Naive thymus-derived CD4-positive, alpha-beta T cell (primary cell): ENCODE measurements around the gene ELFN2. TPM values are rescaled to one million over a fixed set of nuclear protein-coding genes. Genes with fewer than 3 reads are reported as not detected.

Source experiments
- ATAC-seq: fragments of 150-1000 bp; cut with Tn5 transposase; 2 replicates; pipeline ENCODE4 v1.10.0; 2021; ENCODE audit warnings: mild to moderate bottlenecking, moderate library complexity
- CTCF ChIA-PET: fragments of 350-600 bp; sonication (Branson Sonifier 250); formaldehyde crosslinking; loops from one replicate; lab custom pipeline; 2021; ENCODE audit warnings: antibody characterized with exemption; lab: Charles Lee
- POLR2A ChIA-PET: fragments of 350-600 bp; sonication (Branson Sonifier 250); formaldehyde crosslinking; loops from one replicate; lab custom pipeline; 2021; ENCODE audit warnings: antibody characterized with exemption, inconsistent platforms; lab: Charles Lee
- DNase-seq, 9 donors: peaks; one replicate each; pipeline versions ENCODE4 v3.0.0 to v3.0.0-alpha.2; 2020 to 2022; ENCODE audit warnings: mixed read lengths in 1 of 9
- H3K27ac ChIP-seq: one replicate; pipeline ENCODE4 v1.7.0; 2013; ENCODE audit warnings: mild to moderate bottlenecking, low read depth, low read length, moderate library complexity
- H3K27me3 ChIP-seq, 2 donors: one replicate each; pipeline ENCODE4 v1.7.0; 2013; ENCODE audit warnings: low read length in 2 of 2, mild to moderate bottlenecking in 2 of 2, moderate library complexity in 2 of 2; ENCODE audit not compliant: control insufficient read depth in 2 of 2, insufficient read depth in 2 of 2
- H3K36me3 ChIP-seq, 3 experiments: 1 replicate in 2 of 3; 2 replicates in 1 of 3; pipeline ENCODE4 v1.7.0; 2013; ENCODE audit warnings: low read length in 3 of 3, mild to moderate bottlenecking in 3 of 3, moderate library complexity in 1 of 3; ENCODE audit not compliant: insufficient read depth in 3 of 3, control insufficient read depth in 2 of 3
- H3K4me1 ChIP-seq, 2 donors: one replicate each; pipeline ENCODE4 v1.7.0; 2013; ENCODE audit warnings: low read length in 2 of 2, mild to moderate bottlenecking in 2 of 2, moderate library complexity in 1 of 2; ENCODE audit not compliant: control insufficient read depth in 2 of 2, insufficient read depth in 2 of 2
- H3K4me3 ChIP-seq: 2 replicates; pipeline ENCODE4 v1.7.0; 2013; ENCODE audit warnings: mild to moderate bottlenecking, low read length
- H3K9me3 ChIP-seq, 3 experiments: 1 replicate in 2 of 3; 2 replicates in 1 of 3; pipeline ENCODE4 v1.7.0; 2013; ENCODE audit warnings: low read length in 3 of 3; ENCODE audit not compliant: control insufficient read depth in 2 of 3
- H3K27ac Mint-ChIP-seq, 9 donors: one replicate each; pipeline ENCODE4 v1.8.0; 2020 to 2022; ENCODE audit warnings: mixed read lengths in 9 of 9, mild to moderate bottlenecking in 8 of 9, moderate library complexity in 5 of 9, inconsistent platforms in 2 of 9
- H3K27me3 Mint-ChIP-seq, 5 donors: one replicate each; pipeline ENCODE4 v1.8.0; 2021 to 2022; ENCODE audit warnings: mixed read lengths in 5 of 5, mild to moderate bottlenecking in 1 of 5
- H3K36me3 Mint-ChIP-seq, 5 donors: one replicate each; pipeline ENCODE4 v1.8.0; 2020 to 2022; ENCODE audit warnings: mixed read lengths in 5 of 5, mild to moderate bottlenecking in 3 of 5, inconsistent platforms in 1 of 5
- H3K4me1 Mint-ChIP-seq, 7 donors: one replicate each; pipeline ENCODE4 v1.8.0; 2020 to 2022; ENCODE audit warnings: mixed read lengths in 7 of 7, mild to moderate bottlenecking in 3 of 7, inconsistent platforms in 1 of 7
- H3K4me3 Mint-ChIP-seq, 10 donors: one replicate each; pipeline ENCODE4 v1.8.0; 2020 to 2022; ENCODE audit warnings: mild to moderate bottlenecking in 10 of 10, mixed read lengths in 10 of 10, moderate library complexity in 6 of 10, inconsistent platforms in 2 of 10
- H3K9me3 Mint-ChIP-seq, 11 donors: one replicate each; pipeline ENCODE4 v1.8.0; 2020 to 2022; ENCODE audit warnings: mixed read lengths in 11 of 11, mild to moderate bottlenecking in 4 of 11, inconsistent platforms in 1 of 11, moderate library complexity in 1 of 11
- intact Hi-C, 2 donors: fragments of 100-400 bp; cut with micrococcal nuclease; formaldehyde crosslinking; loops; one replicate each; pipeline ENCODE4 v1.15.1; 2023
- polyA plus RNA-seq, 2 donors: library from polyadenylated mRNA; unstranded; fragments of 300-500 nt; fragmentation: Illumina TruSeq; gene quantifications; one replicate each; pipeline ENCODE4 v1.2.3, GENCODE V29; 2021
- total RNA-seq, 6 experiments: library from RNA in 5 of 6; stranded (reverse) in 5 of 6; gene quantifications; 1 replicate in 5 of 6; 2 replicates in 1 of 6; pipeline ENCODE4 v1.2.3 and lab custom pipeline; 2021 to 2026

ELFN2 gene
- total and polyA plus RNA-seq, 7 experiments from 2014 or later = 0.10 to 0.66 (median 0.57) TPM; not detected in 2

DNA sequence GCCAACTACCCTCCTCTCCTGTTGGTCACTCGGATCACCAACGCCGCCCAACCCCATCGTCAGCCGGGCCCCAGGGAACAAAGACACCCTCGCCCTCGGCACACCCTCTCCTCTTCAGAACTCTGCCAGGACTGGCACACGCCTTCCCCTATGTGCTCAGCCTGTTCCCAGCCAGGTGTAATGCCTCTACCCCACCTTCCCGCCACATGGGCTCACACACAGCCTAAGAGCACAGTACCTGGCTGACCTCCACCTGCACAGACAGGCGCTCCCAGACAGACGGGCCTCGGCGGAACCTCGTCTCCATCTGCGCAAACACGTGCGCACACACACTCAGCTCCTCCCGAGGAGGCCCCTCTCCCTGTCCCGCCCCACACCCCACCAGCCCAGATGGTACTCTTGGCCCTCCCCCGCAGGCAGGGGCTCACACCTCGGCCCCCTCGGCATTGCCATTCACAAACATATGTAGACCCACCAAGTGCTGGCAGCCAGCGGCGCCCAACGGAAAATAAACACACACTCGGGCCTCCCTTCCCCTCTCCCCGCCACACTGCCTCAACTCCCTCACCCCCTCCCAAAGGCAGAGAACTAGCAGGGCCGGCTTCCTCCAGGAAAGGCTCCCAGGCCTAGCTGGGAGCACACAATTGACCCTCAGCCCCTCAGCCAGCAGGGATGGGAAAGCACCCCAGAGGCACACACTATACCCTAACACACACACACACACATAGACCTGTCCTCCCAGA, 8.5 kb downstream of the ELFN2 start:
- Histone ChIP-seq H3K27me3 (peaks cover 0 to 3% of the 10 kb centered on the region in 2 donors), H3K4me1 (peaks cover 6 to 10% of the 10 kb centered on the region in 2 donors), H3K4me3 (no peak overlapping the region), H3K9me3 (no peaks in the 10 kb centered on the region), H3K36me3 (no peaks in the 10 kb centered on the region), H3K27ac (no peak overlapping the region)
- ChIA-PET POLR2A (no interaction called here), CTCF (no interaction called here)
- H3K9me3 Mint-ChIP-seq = peaks cover 0 to 3% (median 0%) of the 10 kb centered on the region in 11 donors
- H3K4me3 Mint-ChIP-seq = peak overlapping the region; percentile 66 to 97 (median 79)
- peaks cover 56 to 77% (median 69%) of the 10 kb centered on the region in 5 donors for H3K27me3 Mint-ChIP-seq
- H3K36me3 Mint-ChIP-seq = peaks cover 0 to 5% (median 0%) of the 10 kb centered on the region in 5 donors
- ATAC-seq (no peak), DNase-seq (no peak)
- H3K4me1 Mint-ChIP-seq = peaks cover 21 to 40% (median 31%) of the 10 kb centered on the region in 7 donors
- intact Hi-C loops = no loop called here
- H3K27ac Mint-ChIP-seq = peak overlapping the region in 1 of 9 donors; percentile 57

DNA sequence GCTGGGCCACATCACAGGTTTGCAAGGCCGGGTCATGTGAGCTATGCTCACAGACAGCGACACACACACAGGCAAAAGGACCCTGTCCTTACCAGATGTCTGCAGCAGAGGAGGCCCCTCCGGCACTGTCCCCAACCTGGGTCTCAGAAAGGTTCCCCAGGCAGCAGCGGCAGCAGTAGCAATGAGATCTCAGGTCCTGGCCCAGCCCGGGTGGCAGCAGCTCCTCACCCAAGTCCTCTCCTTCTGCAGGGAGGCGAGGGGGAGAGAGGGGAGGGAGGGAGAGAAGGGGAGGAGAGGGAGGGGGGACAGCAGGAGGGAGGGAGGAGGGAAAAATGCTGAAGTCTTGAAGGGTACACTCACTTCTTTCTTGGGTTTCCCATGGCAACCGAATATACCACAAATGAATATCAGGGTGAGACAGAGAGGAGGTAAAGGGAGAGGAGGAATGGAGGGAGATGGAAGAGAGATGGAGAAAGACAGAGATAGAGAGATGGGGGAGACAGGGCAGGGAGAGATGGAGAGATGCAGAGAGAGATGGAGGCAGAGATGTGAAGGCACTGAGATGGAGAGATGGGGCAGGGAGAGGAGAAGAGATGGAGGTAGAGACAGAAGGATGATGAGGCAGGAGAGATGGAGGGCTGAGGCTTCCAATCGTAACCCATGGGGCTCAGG, 9.5 kb downstream of the ELFN2 start:
- ATAC-seq (no peak), DNase-seq (no peak)
- peaks cover 6 to 10% of the 10 kb centered on the region in 2 donors for H3K4me1 ChIP-seq
- Mint-ChIP-seq H3K4me3 (peak overlapping the region in 6 of 10 donors; percentile 0 to 90 (median 19)), H3K4me1 (peaks cover 21 to 41% (median 32%) of the 10 kb centered on the region in 7 donors), H3K9me3 (peaks cover 0 to 3% (median 0%) of the 10 kb centered on the region in 11 donors), H3K36me3 (peaks cover 0 to 5% (median 0%) of the 10 kb centered on the region in 5 donors), H3K27ac (peak overlapping the region in 2 of 9 donors; percentile 14 to 22), H3K27me3 (peaks cover 56 to 83% (median 69%) of the 10 kb centered on the region in 5 donors)
- ChIA-PET CTCF (no interaction called here), POLR2A (no interaction called here)
- no peaks in the 10 kb centered on the region for H3K36me3 ChIP-seq
- peaks cover 0 to 3% of the 10 kb centered on the region in 2 donors for H3K27me3 ChIP-seq
- H3K9me3 ChIP-seq = no peaks in the 10 kb centered on the region
- intact Hi-C loops = no loop called here
- H3K27ac ChIP-seq = no peak overlapping the region
- H3K4me3 ChIP-seq = no peak overlapping the region

DNA sequence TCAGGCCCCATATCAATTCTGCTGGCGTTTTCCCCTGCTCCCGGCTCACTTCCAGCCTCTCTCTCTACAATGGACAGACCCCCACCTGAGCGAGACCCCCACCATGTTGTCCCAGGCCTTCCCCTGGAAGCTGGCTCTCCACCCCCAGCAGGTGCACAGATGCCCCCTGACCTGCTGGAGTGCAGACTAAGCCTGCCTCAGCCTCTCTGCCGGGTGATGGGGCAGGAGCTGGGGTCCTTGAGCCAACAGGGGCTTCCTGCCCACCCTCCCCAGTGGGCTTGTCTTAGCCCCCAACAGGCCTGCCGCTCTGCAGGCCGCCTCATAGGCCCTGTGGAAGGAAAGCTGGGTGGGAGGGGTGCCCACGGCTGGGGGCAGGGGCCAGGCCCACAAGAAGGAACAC, 10.0 kb downstream of the ELFN2 start:
- Mint-ChIP-seq H3K36me3 (peaks cover 0 to 5% (median 0%) of the 10 kb centered on the region in 5 donors), H3K9me3 (peaks cover 0 to 3% (median 0%) of the 10 kb centered on the region in 11 donors), H3K27ac (peak overlapping the region in 1 of 9 donors; percentile 40), H3K4me1 (peaks cover 21 to 41% (median 32%) of the 10 kb centered on the region in 7 donors), H3K4me3 (peak overlapping the region in 8 of 10 donors; percentile 8 to 74 (median 44)), H3K27me3 (peaks cover 56 to 83% (median 68%) of the 10 kb centered on the region in 5 donors)
- Histone ChIP-seq H3K4me1 (peaks cover 10% of the 10 kb centered on the region in 2 donors), H3K27ac (no peak overlapping the region), H3K27me3 (peaks cover 0 to 3% of the 10 kb centered on the region in 2 donors), H3K4me3 (no peak overlapping the region), H3K36me3 (no peaks in the 10 kb centered on the region), H3K9me3 (no peaks in the 10 kb centered on the region)
- intact Hi-C loops = no loop called here
- no peak for DNase-seq
- CTCF ChIA-PET = no interaction called here
- POLR2A ChIA-PET = no interaction called here
- no peak for ATAC-seq

DNA sequence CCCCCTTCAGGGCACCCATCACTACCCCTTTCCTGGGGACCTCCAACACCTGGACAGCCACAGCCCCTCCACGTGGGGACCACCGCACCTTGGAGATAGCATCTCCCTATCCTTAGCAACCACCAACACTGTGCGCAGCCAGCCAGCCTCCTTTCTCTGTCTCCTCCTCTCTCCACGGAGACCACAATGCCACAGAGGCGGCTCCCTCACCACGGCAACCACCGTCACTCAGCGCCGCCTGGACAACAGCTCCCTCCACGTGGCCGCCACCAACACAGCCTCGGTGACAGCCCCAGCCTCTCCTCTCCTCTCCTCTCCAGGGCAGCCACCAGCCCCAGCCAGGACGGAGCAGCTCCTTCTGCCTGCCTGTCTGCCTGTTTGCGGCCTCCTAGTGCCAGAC, 10.5 kb downstream of the ELFN2 start:
- Histone ChIP-seq H3K9me3 (no peaks in the 10 kb centered on the region), H3K27me3 (peaks cover 0 to 3% of the 10 kb centered on the region in 2 donors), H3K4me3 (no peak overlapping the region), H3K27ac (no peak overlapping the region), H3K4me1 (peaks cover 10% of the 10 kb centered on the region in 2 donors), H3K36me3 (no peaks in the 10 kb centered on the region)
- POLR2A ChIA-PET = no interaction called here
- CTCF ChIA-PET = interaction anchor here (0.6 kb wide), 1 partner anchor 12 kb away, joined by 3 read pairs; no protein-coding TSS in a partner anchor
- Mint-ChIP-seq H3K36me3 (peaks cover 0 to 5% (median 0%) of the 10 kb centered on the region in 5 donors), H3K27ac (peak overlapping the region in 3 of 9 donors; percentile 14 to 58 (median 40)), H3K27me3 (peaks cover 52 to 80% (median 66%) of the 10 kb centered on the region in 5 donors), H3K4me1 (peaks cover 24 to 41% (median 32%) of the 10 kb centered on the region in 7 donors), H3K4me3 (peak overlapping the region in 9 of 10 donors; percentile 8 to 74 (median 45)), H3K9me3 (peaks cover 0 to 3% (median 0%) of the 10 kb centered on the region in 11 donors)
- DNase-seq (peak in 3 of 9 donors; percentile 19 to 53 (median 25)), ATAC-seq (peak; percentile 79)
- intact Hi-C loops = no loop called here

DNA sequence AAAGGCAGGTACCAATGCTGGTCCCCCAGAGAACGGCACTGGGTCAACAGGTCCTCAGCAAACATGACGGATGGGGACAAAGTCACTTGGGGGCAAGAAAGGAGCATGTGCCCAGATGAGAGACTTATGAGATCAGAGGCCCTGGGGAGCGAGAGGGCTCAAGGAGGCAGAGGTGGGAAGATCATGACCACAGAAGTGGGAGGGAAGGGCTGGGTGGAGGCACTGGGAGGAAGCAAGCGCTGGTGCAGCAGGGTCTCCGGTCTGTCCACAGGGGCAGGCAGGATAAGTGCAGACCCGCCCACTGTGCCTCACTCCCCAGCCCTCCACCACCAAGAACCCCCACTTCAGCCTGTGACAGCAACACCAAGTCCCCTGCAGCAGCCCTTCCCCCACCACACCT, 10.9 kb downstream of the ELFN2 start:
- ATAC-seq = peak; percentile 24
- Histone ChIP-seq H3K36me3 (no peaks in the 10 kb centered on the region), H3K4me1 (peaks cover 10% of the 10 kb centered on the region in 2 donors), H3K9me3 (no peaks in the 10 kb centered on the region), H3K4me3 (no peak overlapping the region), H3K27me3 (peaks cover 0 to 3% of the 10 kb centered on the region in 2 donors), H3K27ac (no peak overlapping the region)
- peak overlapping the region in 7 of 10 donors; percentile 6 to 74 (median 71) for H3K4me3 Mint-ChIP-seq
- intact Hi-C loops = no loop called here
- DNase-seq = no peak
- peaks cover 26 to 41% (median 32%) of the 10 kb centered on the region in 7 donors for H3K4me1 Mint-ChIP-seq
- H3K27me3 Mint-ChIP-seq = peaks cover 47 to 78% (median 61%) of the 10 kb centered on the region in 5 donors
- ChIA-PET CTCF (interaction anchor here (0.6 kb wide), 1 partner anchor 12 kb away, joined by 3 read pairs; no protein-coding TSS in a partner anchor), POLR2A (no interaction called here)
- H3K36me3 Mint-ChIP-seq = peaks cover 0 to 5% (median 0%) of the 10 kb centered on the region in 5 donors
- H3K27ac Mint-ChIP-seq = peak overlapping the region in 1 of 9 donors; percentile 14
- peaks cover 0 to 3% (median 0%) of the 10 kb centered on the region in 11 donors for H3K9me3 Mint-ChIP-seq

DNA sequence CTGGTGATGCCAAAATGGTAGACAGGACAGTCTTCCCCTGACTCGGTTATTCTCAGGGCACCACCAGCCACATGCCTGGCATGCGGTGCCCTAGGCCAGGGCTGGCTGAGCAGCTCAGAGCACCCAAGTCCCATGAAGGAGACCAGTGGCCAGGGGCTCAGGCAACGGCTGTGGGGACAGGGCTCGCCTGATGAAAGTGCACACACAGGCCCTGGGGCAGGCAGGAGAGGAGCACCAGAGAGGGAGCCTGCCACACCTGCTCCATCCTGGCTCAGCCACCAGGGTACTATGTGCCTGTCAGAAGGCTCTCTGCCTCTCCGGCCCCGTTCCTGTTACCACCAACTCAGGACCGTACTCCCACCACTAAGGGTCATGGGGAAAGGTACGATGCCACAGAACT, 12.1 kb downstream of the ELFN2 start:
- Mint-ChIP-seq H3K36me3 (peaks cover 0 to 5% (median 0%) of the 10 kb centered on the region in 5 donors), H3K27ac (no peak overlapping the region), H3K27me3 (peaks cover 37 to 74% (median 51%) of the 10 kb centered on the region in 5 donors), H3K4me3 (no peak overlapping the region), H3K9me3 (peaks cover 0 to 3% (median 0%) of the 10 kb centered on the region in 11 donors), H3K4me1 (peaks cover 20 to 43% (median 30%) of the 10 kb centered on the region in 7 donors)
- intact Hi-C loops = no loop called here
- Histone ChIP-seq H3K4me3 (no peak overlapping the region), H3K27me3 (peaks cover 0 to 3% of the 10 kb centered on the region in 2 donors), H3K9me3 (no peaks in the 10 kb centered on the region), H3K4me1 (peaks cover 4 to 6% of the 10 kb centered on the region in 2 donors), H3K27ac (no peak overlapping the region), H3K36me3 (no peaks in the 10 kb centered on the region)
- ATAC-seq (no peak), DNase-seq (no peak)
- CTCF ChIA-PET = no interaction called here
- POLR2A ChIA-PET = no interaction called here
